Activated CD8-positive, alpha-beta T cell treated with anti-CD3 and anti-CD28 coated beads, Interleukin-2, amount 10 ng/mL, durations not matched to agents 7 days and 5 days (primary cell): ENCODE measurements around the gene PIM3. TPM values are rescaled to one million over a fixed set of nuclear protein-coding genes. Genes with fewer than 3 reads are reported as not detected.

ENCODE experiments used
- ATAC-seq: fragments of 150-1000 bp; cut with Tn5 transposase; one replicate; pipeline ENCODE4 v1.10.0; 2021; ENCODE audit warnings: moderate library complexity
- CTCF ChIA-PET: fragments of 350-600 bp; sonication (Branson Sonifier 250); formaldehyde crosslinking; loops from one replicate; lab custom pipeline; 2021; ENCODE audit warnings: antibody characterized with exemption; lab: Charles Lee
- POLR2A ChIA-PET: fragments of 350-600 bp; sonication (Branson Sonifier 250); formaldehyde crosslinking; loops from one replicate; lab custom pipeline; 2021; ENCODE audit warnings: antibody characterized with exemption; lab: Charles Lee
- DNase-seq: peaks from one replicate; pipeline ENCODE4 v3.0.0-alpha.2; 2020
- H3K27ac Mint-ChIP-seq: one replicate; pipeline ENCODE4 v1.8.0; 2021; ENCODE audit warnings: mild to moderate bottlenecking, mixed read lengths
- H3K27me3 Mint-ChIP-seq: one replicate; pipeline ENCODE4 v1.8.0; 2021; ENCODE audit warnings: low read depth, mixed read lengths
- H3K36me3 Mint-ChIP-seq: one replicate; pipeline ENCODE4 v1.8.0; 2021; ENCODE audit warnings: low read depth, mixed read lengths
- H3K4me1 Mint-ChIP-seq: one replicate; pipeline ENCODE4 v1.8.0; 2021; ENCODE audit warnings: low read depth, mixed read lengths
- H3K4me3 Mint-ChIP-seq: one replicate; pipeline ENCODE4 v1.8.0; 2021; ENCODE audit warnings: mild to moderate bottlenecking, mixed read lengths
- H3K9me3 Mint-ChIP-seq: one replicate; pipeline ENCODE4 v1.8.0; 2022; ENCODE audit warnings: mixed read lengths; ENCODE audit not compliant: insufficient read depth
- total RNA-seq, 2 experiments: library from RNA; stranded (reverse); gene quantifications; one replicate each; pipeline ENCODE4 v1.2.3, GENCODE V29; 2021

PIM3 gene
- total RNA-seq, 2 experiments from 2014 or later = 45.1 to 45.7 TPM

- H3K4me1 Mint-ChIP-seq = peaks cover 22% of the 10 kb centered on the region
- peaks cover 2% of the 10 kb centered on the region for H3K36me3 Mint-ChIP-seq
- POLR2A ChIA-PET = interaction anchor here (0.8 to 1.5 kb wide), 9 partner anchors 11 to 35 kb away, joined by 3 to 10 read pairs (median 4); partner anchors contain the start of genes ALG12, CRELD2 and PIM3
- CTCF ChIA-PET = interaction anchor here (1.0 to 1.4 kb wide), 3 partner anchors 24 to 94 kb away, joined by 3 read pairs; partner anchors contain the start of gene PIM3
- no peaks in the 10 kb centered on the region for H3K27me3 Mint-ChIP-seq
- DNase-seq = peak; percentile 93
- peak; percentile 87 for ATAC-seq
- no peaks in the 10 kb centered on the region for H3K9me3 Mint-ChIP-seq
- H3K27ac Mint-ChIP-seq = peak overlapping the region; percentile 81
- H3K4me3 Mint-ChIP-seq = peak overlapping the region; percentile 68
These were observed 24.3 kb upstream of the PIM3 start for GRCh38 chr22:49936018-49936972.

- peak overlapping the region; percentile 68 for H3K4me3 Mint-ChIP-seq
- POLR2A ChIA-PET = interaction anchor here (1.2 to 1.5 kb wide), 5 partner anchors 22 to 34 kb away, joined by 3 to 10 read pairs (median 4); partner anchors contain the start of gene PIM3
- no peaks in the 10 kb centered on the region for H3K27me3 Mint-ChIP-seq
- ATAC-seq = no peak
- H3K4me1 Mint-ChIP-seq = peaks cover 19% of the 10 kb centered on the region
- H3K27ac Mint-ChIP-seq = peak overlapping the region; percentile 81
- DNase-seq = no peak
- no peaks in the 10 kb centered on the region for H3K9me3 Mint-ChIP-seq
- CTCF ChIA-PET = interaction anchor here (1.2 to 1.4 kb wide), 2 partner anchors 23 to 87 kb away, joined by 3 read pairs; partner anchors contain the start of gene PIM3
- H3K36me3 Mint-ChIP-seq = peaks cover 2% of the 10 kb centered on the region
These were observed 23.4 kb upstream of the PIM3 start for GRCh38 chr22:49936973-49937757.

GRCh38 chr22:49937758-49938564 lies 22.6 kb upstream of the PIM3 start:
- CTCF ChIA-PET = no interaction called here
- Mint-ChIP-seq H3K4me1 (peaks cover 16% of the 10 kb centered on the region), H3K36me3 (peaks cover 2% of the 10 kb centered on the region), H3K4me3 (no peak overlapping the region), H3K9me3 (no peaks in the 10 kb centered on the region), H3K27ac (no peak overlapping the region), H3K27me3 (no peaks in the 10 kb centered on the region)
- ATAC-seq = no peak
- peak; percentile 21 for DNase-seq
- POLR2A ChIA-PET = no interaction called here

- ChIA-PET POLR2A (interaction anchor here (1.1 kb wide), 1 partner anchor 22 kb away, joined by 4 read pairs; the partner anchor contains the start of gene PIM3), CTCF (interaction anchor here (1.8 kb wide), 1 partner anchor 8 kb away, joined by 9 read pairs; no protein-coding TSS in a partner anchor)
These were observed 21.9 kb upstream of the PIM3 start for GRCh38 chr22:49938565-49939136.

GRCh38 chr22:49941507-49942316 lies 18.9 kb upstream of the PIM3 start:
- POLR2A ChIA-PET = no interaction called here
- H3K4me3 Mint-ChIP-seq = no peak overlapping the region
- no peaks in the 10 kb centered on the region for H3K27me3 Mint-ChIP-seq
- no peak overlapping the region for H3K27ac Mint-ChIP-seq
- CTCF ChIA-PET = interaction anchor here (1.7 kb wide), 1 partner anchor 89 kb away, joined by 5 read pairs; no protein-coding TSS in a partner anchor
- H3K36me3 Mint-ChIP-seq = no peaks in the 10 kb centered on the region
- ATAC-seq = no peak
- no peak for DNase-seq
- peaks cover 18% of the 10 kb centered on the region for H3K4me1 Mint-ChIP-seq
- H3K9me3 Mint-ChIP-seq = peaks cover 3% of the 10 kb centered on the region

More at GRCh38 chr22:49938565-49939136, 21.9 kb upstream of the PIM3 start:
- ATAC-seq (no peak), DNase-seq (peak; percentile 19)
- Mint-ChIP-seq H3K4me1 (peaks cover 10% of the 10 kb centered on the region), H3K36me3 (no peaks in the 10 kb centered on the region), H3K27me3 (no peaks in the 10 kb centered on the region), H3K9me3 (no peaks in the 10 kb centered on the region), H3K27ac (peak overlapping the region; percentile 43), H3K4me3 (no peak overlapping the region)

GRCh38 chr22:49942565-49943404 lies 17.8 kb upstream of the PIM3 start:
- ChIA-PET POLR2A (no interaction called here), CTCF (no interaction called here)
- Mint-ChIP-seq H3K4me1 (peaks cover 12% of the 10 kb centered on the region), H3K27ac (no peak overlapping the region), H3K4me3 (no peak overlapping the region), H3K9me3 (peaks cover 3% of the 10 kb centered on the region), H3K36me3 (no peaks in the 10 kb centered on the region), H3K27me3 (no peaks in the 10 kb centered on the region)
- peak; percentile 15 for ATAC-seq
- no peak for DNase-seq

- POLR2A ChIA-PET = no interaction called here
These were observed 17.2 kb upstream of the PIM3 start for GRCh38 chr22:49943405-49943765.

GRCh38 chr22:49943771-49944398 lies 16.7 kb upstream of the PIM3 start:
- Mint-ChIP-seq H3K9me3 (peaks cover 3% of the 10 kb centered on the region), H3K27ac (no peak overlapping the region), H3K27me3 (no peaks in the 10 kb centered on the region), H3K4me1 (peaks cover 12% of the 10 kb centered on the region), H3K4me3 (no peak overlapping the region), H3K36me3 (no peaks in the 10 kb centered on the region)
- ATAC-seq = no peak
- CTCF ChIA-PET = no interaction called here
- DNase-seq = no peak
- POLR2A ChIA-PET = no interaction called here

More at GRCh38 chr22:49943405-49943765, 17.2 kb upstream of the PIM3 start:
- Mint-ChIP-seq H3K4me3 (no peak overlapping the region), H3K36me3 (no peaks in the 10 kb centered on the region), H3K27ac (no peak overlapping the region), H3K27me3 (no peaks in the 10 kb centered on the region), H3K4me1 (peaks cover 12% of the 10 kb centered on the region), H3K9me3 (peaks cover 3% of the 10 kb centered on the region)
- ATAC-seq (no peak), DNase-seq (no peak)
- CTCF ChIA-PET = no interaction called here

- DNase-seq (no peak), ATAC-seq (no peak)
- ChIA-PET POLR2A (no interaction called here), CTCF (no interaction called here)
- Mint-ChIP-seq H3K4me1 (peaks cover 12% of the 10 kb centered on the region), H3K9me3 (peaks cover 3% of the 10 kb centered on the region), H3K36me3 (no peaks in the 10 kb centered on the region), H3K4me3 (no peak overlapping the region), H3K27ac (peak overlapping the region; percentile 64), H3K27me3 (no peaks in the 10 kb centered on the region)
These were observed 16.1 kb upstream of the PIM3 start for GRCh38 chr22:49944399-49944891.
